Liver (tissue), 3 donors: Measurements from ENCODE around the gene SIGLEC1.

Experiments used
- RAD21 ChIP-seq, 2 donors: IDR thresholded peaks; 2 replicates each; pipeline ENCODE4 v1.6.1; 2016; ENCODE audit warnings: antibody characterized with exemption in 2 of 2, mild to moderate bottlenecking in 2 of 2
- YY1 ChIP-seq: IDR thresholded peaks from 2 replicates; pipeline ENCODE4 v1.6.1; 2016; ENCODE audit warnings: antibody characterized with exemption, mild to moderate bottlenecking
- TF ChIP-seq, protein P1 (sequence below): fragments of 150-350 bp; IDR thresholded peaks from 2 replicates; pipeline ENCODE4 v1.5.1; 2017; ENCODE audit warnings: improper control_type of control experiment, low read depth, low read length; ENCODE audit not compliant: missing input control
- donor health status: healthy.
- donor health status: healthy.

DNA sequence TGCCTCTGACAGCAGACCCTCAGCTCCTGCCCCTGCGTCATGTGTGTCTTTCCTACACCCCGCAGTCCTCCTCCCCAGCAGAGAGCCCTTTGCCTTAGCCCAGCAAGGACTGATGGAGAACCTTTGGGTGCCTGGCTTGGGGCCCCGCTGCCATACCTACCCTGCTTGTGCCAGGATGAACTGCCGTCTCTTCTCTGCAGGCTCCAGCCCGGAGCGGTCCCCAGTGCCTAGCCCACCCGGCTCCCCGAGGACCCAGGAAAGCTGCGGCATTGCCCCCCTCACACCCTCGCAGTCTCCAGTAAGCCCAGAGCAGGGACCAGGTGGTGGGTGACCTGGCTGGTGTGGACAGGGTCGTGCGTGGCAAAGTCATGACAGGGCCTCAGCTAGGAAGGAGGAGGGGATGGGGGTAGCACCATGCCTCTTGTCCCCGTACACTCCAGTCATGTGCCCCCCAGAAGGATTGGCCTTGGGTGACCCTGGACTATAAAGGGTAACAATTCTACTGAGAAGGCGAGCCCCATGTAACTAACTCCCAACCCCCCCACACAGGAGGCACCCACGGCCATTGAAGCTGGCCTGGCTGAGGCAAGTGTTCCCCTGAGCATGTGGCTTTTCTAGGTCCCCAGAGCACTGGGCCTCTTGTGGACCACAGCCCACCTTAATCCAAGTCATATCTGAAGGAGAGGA, 28.4 kb upstream of the SIGLEC1 start:
- TF ChIP-seq, protein P1, sequence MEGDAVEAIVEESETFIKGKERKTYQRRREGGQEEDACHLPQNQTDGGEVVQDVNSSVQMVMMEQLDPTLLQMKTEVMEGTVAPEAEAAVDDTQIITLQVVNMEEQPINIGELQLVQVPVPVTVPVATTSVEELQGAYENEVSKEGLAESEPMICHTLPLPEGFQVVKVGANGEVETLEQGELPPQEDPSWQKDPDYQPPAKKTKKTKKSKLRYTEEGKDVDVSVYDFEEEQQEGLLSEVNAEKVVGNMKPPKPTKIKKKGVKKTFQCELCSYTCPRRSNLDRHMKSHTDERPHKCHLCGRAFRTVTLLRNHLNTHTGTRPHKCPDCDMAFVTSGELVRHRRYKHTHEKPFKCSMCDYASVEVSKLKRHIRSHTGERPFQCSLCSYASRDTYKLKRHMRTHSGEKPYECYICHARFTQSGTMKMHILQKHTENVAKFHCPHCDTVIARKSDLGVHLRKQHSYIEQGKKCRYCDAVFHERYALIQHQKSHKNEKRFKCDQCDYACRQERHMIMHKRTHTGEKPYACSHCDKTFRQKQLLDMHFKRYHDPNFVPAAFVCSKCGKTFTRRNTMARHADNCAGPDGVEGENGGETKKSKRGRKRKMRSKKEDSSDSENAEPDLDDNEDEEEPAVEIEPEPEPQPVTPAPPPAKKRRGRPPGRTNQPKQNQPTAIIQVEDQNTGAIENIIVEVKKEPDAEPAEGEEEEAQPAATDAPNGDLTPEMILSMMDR = no peak
- TF ChIP-seq RAD21 (IDR thresholded peaks at IDR 0.05) (no peak), YY1 (no peak)
